HFF-Myc (cell line): ENCODE measurements around the gene TNRC18.
"Not testable (repeated sequence)": the region's sequence is repeated elsewhere in the genome, so short reads cannot be mapped to it uniquely, and the experiment has no call there.

Source experiments
- DNase-seq: peaks from one replicate; pipeline ENCODE4 v3.0.0-alpha.2; 2011; ENCODE audit warnings: low read depth; ENCODE audit errors: extremely low read depth
- H3K4me3 ChIP-seq: replicated peaks from 2 replicates; pipeline ENCODE4 v1.5.1; 2011; ENCODE audit warnings: low read depth, mild to moderate bottlenecking, control low read depth, low read length
- TF ChIP-seq, protein P1 (sequence below): IDR thresholded peaks from 2 replicates; pipeline ENCODE4 v1.5.1; 2012; ENCODE audit warnings: mild to moderate bottlenecking, low read depth, low read length, control low read depth; ENCODE audit errors: missing control alignments

The TNRC18 gene

GRCh38 chr7:5360451-5360850 is 63.2 kb downstream of the TNRC18 start:
- H3K4me3 ChIP-seq = no peak overlapping the region
- TF ChIP-seq, protein P1, sequence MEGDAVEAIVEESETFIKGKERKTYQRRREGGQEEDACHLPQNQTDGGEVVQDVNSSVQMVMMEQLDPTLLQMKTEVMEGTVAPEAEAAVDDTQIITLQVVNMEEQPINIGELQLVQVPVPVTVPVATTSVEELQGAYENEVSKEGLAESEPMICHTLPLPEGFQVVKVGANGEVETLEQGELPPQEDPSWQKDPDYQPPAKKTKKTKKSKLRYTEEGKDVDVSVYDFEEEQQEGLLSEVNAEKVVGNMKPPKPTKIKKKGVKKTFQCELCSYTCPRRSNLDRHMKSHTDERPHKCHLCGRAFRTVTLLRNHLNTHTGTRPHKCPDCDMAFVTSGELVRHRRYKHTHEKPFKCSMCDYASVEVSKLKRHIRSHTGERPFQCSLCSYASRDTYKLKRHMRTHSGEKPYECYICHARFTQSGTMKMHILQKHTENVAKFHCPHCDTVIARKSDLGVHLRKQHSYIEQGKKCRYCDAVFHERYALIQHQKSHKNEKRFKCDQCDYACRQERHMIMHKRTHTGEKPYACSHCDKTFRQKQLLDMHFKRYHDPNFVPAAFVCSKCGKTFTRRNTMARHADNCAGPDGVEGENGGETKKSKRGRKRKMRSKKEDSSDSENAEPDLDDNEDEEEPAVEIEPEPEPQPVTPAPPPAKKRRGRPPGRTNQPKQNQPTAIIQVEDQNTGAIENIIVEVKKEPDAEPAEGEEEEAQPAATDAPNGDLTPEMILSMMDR = no peak
- DNase-seq = no peak

GRCh38 chr7:5360021-5360420 is 63.6 kb downstream of the TNRC18 start:
- not testable (repeated sequence) for H3K4me3 ChIP-seq, DNase-seq

DNA sequence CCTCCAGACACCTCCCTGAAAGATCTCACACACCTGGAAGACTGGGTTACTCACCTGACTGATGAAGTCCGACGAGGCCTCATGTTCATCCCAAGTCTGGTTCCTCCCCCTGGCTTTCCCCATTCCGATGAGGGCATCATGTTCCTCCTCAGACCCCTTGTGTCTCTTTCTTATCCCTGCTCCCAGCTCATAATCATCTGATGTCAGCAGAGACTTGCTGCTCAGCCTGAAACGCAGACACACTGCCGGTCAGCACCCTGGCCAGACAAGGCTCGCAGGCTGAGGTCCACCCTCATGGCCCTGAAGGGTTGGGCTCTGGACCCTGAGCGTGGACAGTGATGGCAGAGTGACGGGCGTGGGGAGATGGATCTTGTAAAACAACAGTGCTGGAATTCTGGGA is 64.3 kb downstream of the TNRC18 start:
- no peak overlapping the region for H3K4me3 ChIP-seq
- TF ChIP-seq, protein P1 = no peak
- DNase-seq = no peak

GRCh38 chr7:5357951-5358350 is 65.7 kb downstream of the TNRC18 start:
- no peak overlapping the region for H3K4me3 ChIP-seq
- no peak for DNase-seq
- TF ChIP-seq, protein P1 = no peak

DNA sequence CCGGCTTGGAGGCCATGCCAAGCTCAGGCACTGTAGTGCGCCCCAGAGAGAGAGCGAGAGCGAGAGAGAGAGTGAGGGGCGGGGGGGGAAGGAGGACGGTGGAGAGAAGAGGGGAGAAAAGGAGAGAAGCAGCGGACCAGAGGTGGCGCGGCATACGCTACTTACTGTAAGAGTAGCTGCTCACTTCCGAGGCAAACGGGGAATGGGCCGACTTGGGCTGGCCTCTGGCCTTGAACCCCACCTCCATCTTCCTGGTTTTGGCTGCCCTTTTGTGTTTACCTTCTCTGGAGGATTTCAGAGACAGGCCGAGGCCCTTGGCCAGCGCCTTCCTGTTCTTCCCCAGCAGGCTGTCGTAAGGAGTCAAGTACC is 66.9 kb downstream of the TNRC18 start:
- DNase-seq = no peak
- TF ChIP-seq, protein P1 = no peak
- H3K4me3 ChIP-seq = no peak overlapping the region

GRCh38 chr7:5354460-5355232 is 69.0 kb downstream of the TNRC18 start:
- no peak overlapping the region for H3K4me3 ChIP-seq
- DNase-seq = no peak
- TF ChIP-seq, protein P1 = no peak

DNA sequence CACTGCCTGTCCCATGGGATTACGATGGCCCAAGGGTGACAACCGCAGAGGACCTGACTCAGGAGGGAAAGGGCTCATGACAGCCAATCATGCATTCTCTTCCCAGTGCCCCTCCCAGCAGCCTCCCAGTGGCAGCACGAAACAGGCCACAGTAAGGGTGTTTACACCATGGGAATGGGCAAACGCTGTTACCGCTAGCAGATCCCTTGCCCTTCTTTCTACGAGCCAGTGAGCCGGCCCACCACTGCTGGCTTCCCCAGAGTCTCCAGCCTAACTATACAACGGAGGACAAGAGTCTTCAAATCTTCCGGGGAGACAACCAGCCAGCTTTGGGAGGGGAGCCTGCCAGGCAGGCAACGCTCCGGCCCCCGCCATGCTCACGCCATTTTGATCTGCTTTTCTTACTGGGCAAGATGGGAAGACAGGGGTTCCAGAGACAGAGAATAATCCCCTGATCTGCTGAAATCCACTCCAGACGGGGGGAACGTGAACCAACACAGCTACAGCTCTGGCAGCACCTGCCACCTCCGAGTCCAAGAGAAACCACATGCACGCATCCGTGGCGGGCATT is 71.1 kb downstream of the TNRC18 start:
- H3K4me3 ChIP-seq = no peak overlapping the region
- TF ChIP-seq, protein P1 = no peak
- DNase-seq = no peak
